Skin epidermis (tissue), 12 donors: ENCODE measurements around the gene SLC12A2.

Source experiments
- H3K27ac ChIP-seq, 21 experiments: fragments of 200-600 bp; sonication (generic) in 11 of 21; one replicate each; pipeline ENCODE4 v1.5.0; 2020; ENCODE audit warnings: mild to moderate bottlenecking in 3 of 21, inconsistent platforms in 2 of 21, moderate library complexity in 2 of 21
- H3K4me3 ChIP-seq, 7 experiments: fragments of 200-600 bp; sonication (generic) in 2 of 7; one replicate each; pipeline ENCODE4 v1.5.0; 2020; ENCODE audit warnings: inconsistent platforms in 2 of 7, mild to moderate bottlenecking in 2 of 7, moderate library complexity in 1 of 7

Gene SLC12A2

DNA sequence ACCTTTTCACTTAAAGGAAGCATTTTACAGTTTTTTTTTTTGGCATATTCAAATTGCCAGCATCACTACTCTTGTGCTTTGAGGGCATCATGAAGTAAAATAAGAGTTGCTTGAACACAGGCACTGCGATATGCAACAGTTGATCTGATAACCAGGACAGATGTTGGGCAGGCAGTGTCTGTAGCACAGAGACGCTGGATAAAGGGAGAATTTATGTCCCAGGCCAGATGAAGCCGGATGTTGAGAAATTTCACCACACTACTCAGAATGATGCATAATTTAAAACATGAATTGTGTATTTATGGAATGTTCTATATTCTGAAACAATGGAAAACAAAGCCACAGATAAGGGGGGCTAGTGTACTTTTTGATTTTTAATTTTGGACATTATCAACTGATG is 71.4 kb downstream of the SLC12A2 start:
- H3K27ac ChIP-seq, result no peak overlapping the region
- H3K4me3 ChIP-seq, result no peak overlapping the region

DNA sequence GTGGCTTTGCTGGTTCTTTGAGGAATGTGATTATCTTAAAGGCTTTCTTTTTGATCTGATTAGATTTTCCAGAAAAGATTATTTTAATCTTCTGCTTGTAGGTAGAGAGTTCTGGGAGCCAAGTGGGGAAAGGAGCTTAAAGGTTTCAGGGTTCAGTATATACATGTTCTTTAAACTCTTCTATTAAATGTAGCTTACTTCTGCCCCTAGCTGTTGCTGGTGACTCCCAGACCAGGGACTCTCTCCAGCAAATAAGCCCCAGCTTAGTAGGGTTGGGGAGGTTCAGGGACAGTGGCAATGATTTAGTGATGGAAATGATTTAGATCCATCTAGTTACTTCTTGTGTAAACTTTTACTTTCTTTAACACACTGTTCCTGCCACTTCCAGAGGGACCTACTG is 72.2 kb downstream of the SLC12A2 start:
- H3K27ac ChIP-seq, result no peak overlapping the region
- H3K4me3 ChIP-seq, result no peak overlapping the region

DNA sequence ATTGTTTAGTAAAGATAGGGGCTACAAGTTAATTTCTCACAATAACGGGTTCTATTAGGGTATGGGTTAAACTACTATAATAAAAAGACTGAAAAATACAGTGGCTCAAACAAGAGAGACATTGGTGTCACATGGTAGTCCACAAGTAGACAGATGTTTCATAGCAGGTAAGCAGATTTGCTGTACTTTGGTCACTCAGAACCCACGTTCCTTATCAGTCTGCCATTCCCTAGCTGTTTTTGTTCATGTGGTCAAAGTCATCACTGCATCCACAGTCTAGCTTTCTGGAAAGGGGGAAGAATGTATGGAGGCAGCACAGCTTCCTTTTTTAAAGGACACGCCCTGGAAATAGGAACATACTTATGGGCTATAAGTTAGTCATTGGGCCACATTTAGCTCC is 73.0 kb downstream of the SLC12A2 start:
- no peak overlapping the region for H3K27ac ChIP-seq

DNA sequence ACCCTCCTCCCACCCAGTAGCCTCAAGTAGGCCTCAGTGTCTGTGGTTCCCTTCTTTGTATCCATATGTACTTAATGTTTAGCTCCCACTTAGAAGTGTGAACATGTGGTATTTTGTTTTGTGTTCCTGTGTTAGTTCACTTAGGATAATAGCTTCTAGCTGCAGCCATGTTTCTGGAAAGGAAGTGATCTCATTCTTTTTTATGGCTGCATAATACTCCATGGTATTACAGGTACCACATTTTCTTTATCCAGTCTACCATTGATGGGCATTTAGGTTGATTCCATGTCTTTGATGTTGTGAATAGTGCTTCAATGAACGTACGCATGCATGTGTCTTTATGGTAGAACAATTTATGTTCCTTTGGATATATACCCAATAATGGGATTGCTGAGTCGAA is 74.8 kb downstream of the SLC12A2 start:
- no peak overlapping the region for H3K4me3 ChIP-seq
- no peak overlapping the region for H3K27ac ChIP-seq

More for the DNA sequence above, 73.0 kb downstream of the SLC12A2 start:
- no peak overlapping the region for H3K4me3 ChIP-seq

DNA sequence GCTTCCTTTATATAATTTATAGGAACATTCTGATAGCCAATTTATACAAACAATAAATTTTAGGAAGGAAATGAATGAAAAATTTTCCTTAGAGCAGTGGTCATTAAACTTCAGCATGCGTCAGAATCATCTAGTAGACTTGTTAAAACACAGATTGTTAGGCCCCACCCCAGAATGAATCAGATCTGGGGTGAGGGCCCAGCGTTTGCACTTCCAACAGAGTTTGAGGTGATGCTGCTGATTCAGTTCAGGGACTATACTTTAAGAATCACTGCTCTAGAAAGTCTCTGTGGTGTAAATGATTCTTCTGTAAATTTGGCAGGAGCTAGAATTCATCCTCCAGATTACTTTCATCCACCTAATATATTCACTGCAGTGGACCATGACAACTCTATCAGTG is 80.4 kb downstream of the SLC12A2 start:
- no peak overlapping the region for H3K27ac ChIP-seq
- no peak overlapping the region for H3K4me3 ChIP-seq

DNA sequence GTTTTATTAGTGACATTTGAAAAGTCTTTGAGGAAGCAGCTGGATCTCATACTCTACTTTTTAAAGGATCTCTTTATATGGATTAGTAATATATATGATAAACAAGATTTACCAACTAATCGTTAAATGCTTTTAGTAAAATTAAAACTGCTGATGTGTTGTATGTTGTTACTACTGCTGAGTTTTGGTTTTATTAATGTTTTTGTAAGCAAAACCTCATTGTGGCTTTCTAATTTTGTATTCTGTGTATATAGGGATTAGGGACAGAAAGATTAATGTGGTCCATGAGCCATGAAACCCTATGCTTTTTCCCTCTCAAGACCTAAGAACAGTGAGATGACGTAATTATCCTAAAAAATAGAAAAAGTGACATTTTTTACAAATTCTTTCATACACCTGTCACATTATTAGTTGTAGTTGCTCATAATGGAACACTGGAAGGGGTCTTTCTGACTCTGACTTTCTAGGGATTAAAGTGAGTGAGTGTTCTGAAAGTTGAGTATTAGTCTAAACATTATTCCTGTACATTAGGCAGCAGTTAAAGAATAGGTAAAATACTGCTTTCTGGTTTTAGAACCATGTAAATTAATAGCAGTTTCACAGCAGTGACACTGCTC is 85.9 kb downstream of the SLC12A2 start:
- no peak overlapping the region for H3K4me3 ChIP-seq
- H3K27ac ChIP-seq, result no peak overlapping the region

DNA sequence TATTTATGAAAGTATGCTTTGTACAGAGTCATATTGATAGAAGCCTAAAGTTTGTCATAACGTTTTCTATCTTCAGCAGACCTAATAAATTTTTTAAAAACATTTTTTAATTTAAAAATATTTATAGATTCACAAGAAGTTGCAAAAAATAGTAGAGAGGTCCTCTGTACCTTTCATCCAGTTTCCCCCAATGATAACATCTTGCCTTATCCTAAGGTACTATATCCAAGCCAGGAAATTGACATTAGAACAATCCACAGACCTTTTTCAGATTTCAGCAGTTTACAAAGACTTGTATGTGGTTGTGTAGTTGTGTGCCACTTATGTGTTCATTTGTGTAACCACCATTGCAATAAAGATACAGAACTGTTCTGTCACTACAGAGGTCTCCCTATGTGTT is 88.5 kb downstream of the SLC12A2 start:
- H3K27ac ChIP-seq, result no peak overlapping the region

DNA sequence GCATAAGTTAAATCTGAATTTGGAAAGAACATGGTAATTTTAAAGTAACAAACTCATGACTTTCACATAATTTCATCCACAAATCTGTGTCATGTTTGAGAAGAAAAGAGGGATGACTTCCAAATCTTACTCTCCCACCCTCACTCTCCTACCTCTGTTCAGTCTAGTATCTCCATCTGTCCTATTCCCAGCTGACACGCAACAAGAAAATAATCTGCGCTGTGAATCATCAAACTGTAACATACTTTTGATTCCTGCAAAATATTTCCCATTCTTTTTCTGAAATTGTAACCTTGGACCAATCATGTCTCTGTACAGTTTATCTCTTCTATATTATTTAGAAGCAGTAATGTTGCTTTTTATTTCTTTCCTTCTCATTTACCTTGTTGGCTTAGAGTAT is 91.4 kb downstream of the SLC12A2 start:
- Histone ChIP-seq H3K4me3 (no peak overlapping the region), H3K27ac (no peak overlapping the region)

More for the DNA sequence above, 88.5 kb downstream of the SLC12A2 start:
- no peak overlapping the region for H3K4me3 ChIP-seq

DNA sequence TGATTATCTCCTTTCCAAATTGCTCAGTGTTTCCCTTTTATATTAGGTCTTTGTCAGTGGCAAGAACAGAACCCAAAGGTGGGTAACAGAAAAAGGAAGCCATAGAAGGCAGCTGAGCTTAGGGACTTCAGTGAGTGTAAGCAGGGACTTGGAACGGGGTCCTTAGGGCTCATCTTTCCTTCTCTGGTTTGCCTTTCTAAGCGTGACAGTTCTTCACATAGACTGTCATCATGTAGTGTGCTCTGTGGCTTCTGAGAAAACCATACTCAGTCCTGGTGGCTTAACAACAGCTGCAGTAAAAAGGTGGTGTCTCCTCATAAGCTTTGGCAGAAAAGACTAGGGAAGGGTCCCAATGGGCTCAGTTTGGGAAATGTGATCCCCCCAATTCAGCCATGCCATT is 108.8 kb downstream of the SLC12A2 start:
- no peak overlapping the region for H3K4me3 ChIP-seq
- H3K27ac ChIP-seq, result no peak overlapping the region

DNA sequence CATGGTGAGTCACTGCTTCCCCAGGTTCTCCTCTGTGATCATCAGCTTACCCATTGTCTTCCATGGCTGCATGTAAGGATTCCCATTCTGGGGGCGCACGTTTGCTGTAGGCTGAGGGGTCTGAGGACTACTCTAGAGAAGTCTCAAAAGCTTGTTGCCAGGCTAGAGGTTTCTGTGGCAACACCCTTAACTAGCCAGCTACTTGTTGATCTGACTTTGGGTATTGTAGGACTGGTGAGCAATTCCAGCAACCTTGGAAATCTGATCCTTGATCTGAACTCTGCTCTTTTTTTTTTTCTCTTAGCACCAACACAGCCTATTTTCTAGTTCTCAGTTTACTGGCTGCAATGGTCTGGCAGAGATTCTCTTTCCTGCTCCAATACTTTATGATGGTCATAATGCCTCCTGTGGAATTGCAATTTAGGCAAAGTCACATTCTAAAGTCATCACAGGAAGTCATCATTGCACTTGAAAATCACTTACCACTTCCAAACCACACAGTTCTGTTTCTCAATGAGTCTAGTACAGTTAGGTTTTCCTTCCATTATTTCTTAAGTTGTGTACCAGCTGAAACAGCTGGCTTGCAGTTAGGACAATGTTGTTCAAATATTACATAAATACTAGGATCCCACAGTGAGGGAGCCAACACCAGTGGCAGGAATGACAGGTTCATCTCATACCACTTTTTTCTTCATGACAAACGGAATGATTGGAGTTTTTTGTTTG is 110.3 kb downstream of the SLC12A2 start:
- Histone ChIP-seq H3K4me3 (no peak overlapping the region), H3K27ac (no peak overlapping the region)

DNA sequence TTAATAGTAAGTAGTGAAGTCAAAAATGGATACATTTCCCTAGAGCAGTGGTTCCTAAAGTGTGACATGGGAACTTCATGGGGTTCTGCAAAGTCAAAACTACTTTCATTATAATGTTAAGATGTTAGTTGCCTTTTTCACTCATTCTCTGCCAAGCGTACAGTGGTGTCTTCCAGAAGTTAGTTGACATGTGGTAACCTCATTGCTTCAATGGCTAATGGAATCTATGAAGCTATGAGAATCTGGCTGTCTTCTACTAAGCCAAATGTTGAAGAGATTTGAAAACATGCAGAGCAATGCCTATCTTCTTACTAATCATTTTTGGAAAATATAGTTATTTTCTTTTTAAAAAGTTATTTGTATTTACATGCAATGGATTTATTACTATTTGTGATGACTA is 111.8 kb downstream of the SLC12A2 start:
- H3K27ac ChIP-seq, result no peak overlapping the region
- no peak overlapping the region for H3K4me3 ChIP-seq

DNA sequence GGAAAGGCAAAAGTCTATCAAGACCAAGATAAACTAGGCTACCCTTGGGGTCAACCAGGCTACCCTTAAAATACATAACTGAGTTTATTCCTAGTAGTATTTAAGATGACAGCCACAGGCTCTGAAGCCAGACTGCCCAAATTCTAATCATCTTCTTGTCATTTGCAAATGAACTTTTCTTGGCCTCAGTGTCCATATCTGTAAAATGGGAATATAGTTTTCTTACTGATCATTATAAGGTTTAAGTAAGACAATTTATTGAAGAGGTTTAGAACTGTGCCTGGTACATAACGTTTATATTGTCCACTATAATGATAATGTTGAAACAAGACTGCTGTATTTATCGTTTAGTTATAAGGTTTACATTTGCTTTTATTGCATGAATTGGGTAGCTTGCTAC is 112.5 kb downstream of the SLC12A2 start:
- no peak overlapping the region for H3K27ac ChIP-seq
- no peak overlapping the region for H3K4me3 ChIP-seq

DNA sequence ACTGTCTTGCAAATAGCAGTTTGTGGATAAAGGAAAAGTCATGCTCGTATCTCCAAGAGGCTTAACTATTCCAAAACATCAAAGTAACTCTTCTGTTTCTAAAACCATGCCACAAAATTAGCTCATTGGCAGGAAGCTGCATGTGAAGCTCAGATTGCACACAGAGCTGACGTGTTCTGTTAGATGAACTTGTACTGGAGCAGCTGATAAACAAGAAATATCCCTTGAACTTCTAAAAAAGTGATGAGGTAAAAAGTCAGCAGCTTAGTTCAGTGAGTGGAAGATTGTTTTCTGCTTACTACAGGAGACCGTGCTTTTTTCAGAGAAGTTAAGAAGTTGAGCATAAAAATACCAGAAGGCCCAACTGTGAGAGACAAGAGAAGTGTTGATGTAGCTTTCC is 113.2 kb downstream of the SLC12A2 start:
- Histone ChIP-seq H3K4me3 (no peak overlapping the region), H3K27ac (no peak overlapping the region)

DNA sequence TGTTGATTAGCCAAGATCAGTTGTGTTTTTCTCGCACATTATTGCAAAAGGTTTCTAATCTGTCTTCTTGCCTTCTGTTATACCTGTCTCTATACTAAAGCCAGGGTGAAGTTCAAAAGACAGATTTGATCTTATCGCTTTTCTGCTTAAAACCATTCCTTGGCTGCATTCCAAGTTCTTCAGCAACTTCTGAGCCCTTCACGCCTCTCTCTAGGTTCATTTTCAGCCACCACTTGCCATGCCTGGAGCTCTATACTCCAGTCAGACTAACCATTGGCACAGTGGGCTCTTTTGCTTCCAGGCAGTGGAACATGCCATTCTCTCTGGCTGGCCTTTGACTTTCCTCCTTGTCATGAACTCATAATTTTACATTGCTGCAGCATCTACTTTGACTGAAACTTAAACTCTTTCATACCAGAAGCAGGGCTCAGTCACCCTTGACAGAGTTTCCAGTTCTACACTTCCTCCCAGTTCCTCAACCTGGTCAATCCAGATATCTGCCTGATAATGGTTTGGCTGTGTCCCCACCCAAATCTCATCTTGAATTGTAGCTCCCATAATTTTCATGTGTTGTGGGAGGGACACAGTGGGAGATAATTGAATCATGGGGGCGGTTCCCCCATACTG is 114.4 kb downstream of the SLC12A2 start:
- H3K27ac ChIP-seq, result no peak overlapping the region

DNA sequence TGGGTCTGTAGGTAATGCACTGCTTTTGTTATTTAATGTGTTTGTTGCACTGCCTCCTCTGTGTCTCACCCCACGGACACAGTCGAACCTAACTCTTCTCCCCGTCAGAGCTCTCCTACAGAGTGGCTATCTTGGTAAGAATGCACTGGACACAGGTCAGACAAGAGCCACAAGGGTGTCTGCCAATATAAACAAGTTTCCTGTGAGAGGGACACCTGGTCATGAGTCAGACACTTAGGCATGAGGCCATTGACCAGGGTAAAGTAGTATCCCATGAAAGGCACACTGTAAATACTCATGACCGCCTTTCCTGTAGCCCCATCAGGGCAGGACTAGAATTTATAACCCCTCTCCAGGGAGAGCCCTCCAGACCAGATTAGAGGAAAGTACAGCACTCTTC is 115.5 kb downstream of the SLC12A2 start:
- Histone ChIP-seq H3K27ac (no peak overlapping the region), H3K4me3 (no peak overlapping the region)

More for the DNA sequence above, 114.4 kb downstream of the SLC12A2 start:
- H3K4me3 ChIP-seq, result no peak overlapping the region

DNA sequence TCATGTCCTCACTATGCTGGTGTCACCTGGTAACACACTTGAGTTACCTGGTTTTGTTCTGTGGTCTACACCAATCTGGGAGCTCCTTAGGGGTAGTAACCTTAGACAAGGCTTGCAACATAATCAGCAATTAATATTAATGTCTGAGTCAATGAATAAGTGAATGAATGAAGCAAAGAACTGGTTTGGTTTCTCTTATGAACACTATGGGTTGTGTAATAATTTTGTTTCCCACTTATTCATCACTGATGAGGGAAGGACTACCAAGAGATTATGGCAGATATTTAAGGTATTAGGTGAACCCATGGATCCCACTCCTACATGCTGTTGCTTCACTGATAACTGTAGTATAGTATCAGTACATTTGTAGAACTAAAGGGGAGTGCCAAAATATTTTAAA is 116.0 kb downstream of the SLC12A2 start:
- no peak overlapping the region for H3K27ac ChIP-seq
- no peak overlapping the region for H3K4me3 ChIP-seq

DNA sequence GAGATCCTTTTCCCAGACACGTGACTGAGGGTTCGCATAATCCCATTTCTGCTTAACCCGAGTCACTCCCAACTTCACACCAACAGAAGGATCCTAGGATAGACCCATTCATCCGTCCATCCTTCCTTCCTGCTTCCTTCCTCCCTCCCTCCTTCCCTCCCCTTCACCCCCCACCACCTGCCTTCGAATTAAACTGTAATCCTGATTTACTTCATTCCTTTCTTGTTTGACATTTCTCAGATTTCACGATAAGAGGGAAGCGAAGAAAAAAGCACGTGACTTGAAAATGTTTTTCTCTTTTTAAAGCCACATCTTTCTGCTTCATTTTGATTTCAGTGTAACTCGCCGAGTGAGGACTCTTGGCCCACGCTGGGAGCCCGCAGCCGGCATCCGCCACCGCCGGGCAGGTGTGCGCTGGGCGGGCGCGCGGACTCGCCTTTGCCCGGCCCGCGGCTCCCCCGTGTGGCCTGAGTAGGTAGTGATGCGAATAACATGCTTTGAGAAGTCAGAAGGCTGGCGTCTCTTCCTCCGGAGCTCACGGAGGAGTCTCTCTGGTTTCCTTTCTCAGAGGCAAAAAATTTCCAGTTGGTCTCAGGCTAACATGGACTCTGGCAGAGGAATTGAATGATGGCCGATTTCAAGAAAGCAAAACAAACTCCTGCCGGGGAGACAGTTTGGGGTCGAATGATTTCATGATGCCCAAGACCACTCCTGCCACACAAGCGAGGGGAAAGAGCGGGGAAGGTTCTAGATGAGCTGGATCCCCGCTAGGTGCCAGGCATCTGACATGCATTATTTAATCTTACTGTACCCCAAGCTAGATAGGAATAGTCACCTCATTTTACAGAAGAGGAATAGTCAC is 117.7 kb downstream of the SLC12A2 start:
- H3K4me3 ChIP-seq, result peak overlapping the region in 3 of 7 experiments; percentile 3 to 21 (median 21)

DNA sequence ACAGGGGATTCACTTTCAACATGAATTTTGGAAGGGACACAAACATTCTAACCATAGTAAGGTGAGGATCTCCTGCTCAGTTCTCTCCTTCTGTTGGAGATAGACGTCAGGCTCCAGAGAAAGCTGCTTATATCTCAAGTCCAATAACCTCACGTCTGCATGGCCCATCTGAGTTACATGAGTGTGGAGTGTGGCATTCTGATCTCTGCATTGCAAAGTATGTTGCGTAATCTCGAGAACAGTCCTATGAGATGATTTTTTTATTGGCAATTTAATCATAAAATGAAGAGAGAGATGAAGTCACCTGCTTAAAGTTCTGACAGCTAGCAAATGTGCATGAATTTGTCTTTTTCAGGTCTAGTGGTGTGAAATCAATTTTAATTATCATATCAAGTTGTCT is 118.8 kb downstream of the SLC12A2 start:
- H3K27ac ChIP-seq, result no peak overlapping the region

More for the DNA sequence above, 117.7 kb downstream of the SLC12A2 start:
- H3K27ac ChIP-seq, result no peak overlapping the region

DNA sequence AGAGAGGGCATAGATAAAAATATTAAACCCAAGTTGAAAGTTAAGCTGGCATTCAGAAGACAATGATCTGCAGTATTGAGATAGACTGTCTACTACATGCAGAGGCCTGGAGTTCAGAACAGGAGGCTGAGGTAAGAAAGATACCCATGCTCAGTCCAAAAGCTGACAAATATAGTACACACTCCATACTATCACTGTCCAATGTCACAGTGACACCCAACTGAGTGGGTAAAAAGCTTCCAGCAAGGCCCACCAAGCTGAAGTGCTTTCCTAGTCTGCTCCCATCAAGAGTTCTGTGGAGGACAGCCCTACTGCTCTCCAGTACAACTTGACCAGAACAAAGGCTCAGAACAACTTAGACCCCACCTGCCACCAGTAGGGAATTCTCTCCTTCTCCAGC is 124.9 kb downstream of the SLC12A2 start:
- H3K4me3 ChIP-seq, result no peak overlapping the region
- H3K27ac ChIP-seq, result no peak overlapping the region

More for the DNA sequence above, 118.8 kb downstream of the SLC12A2 start:
- H3K4me3 ChIP-seq, result no peak overlapping the region

DNA sequence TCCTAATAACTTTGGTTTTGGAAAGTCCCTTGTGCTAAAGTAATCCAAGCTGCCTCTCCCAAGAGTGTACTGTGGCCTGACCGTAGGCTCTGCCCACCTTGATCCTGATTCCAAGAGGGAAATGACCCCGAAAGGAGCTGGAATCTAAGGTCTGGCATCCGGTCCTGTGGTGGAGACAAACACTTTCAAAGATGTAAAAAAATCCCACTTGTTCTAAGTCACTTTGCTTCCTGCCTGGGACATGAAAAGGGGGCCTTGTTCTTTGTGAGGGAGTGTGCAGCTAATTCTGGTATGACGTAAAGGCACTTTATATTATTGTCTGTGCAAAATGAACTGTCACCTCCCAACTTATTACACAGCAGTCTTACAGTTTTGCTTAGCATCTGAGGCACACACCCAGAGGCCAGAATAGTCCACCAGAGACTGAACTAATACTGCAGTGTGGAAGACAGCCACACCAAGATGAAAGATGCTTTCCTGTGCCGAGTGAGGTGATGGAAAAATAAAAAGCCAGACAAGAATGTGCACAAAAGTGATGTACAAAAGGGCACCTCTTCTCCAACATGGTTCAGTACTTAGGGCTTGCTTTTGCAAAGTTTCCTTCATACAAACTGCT is 128.7 kb downstream of the SLC12A2 start:
- Histone ChIP-seq H3K4me3 (no peak overlapping the region), H3K27ac (no peak overlapping the region)
